ENCODE data around the gene ALDH1B1. TPM values are rescaled to one million over a fixed set of nuclear protein-coding genes. Genes with fewer than 3 reads are reported as not detected.
A peak's percentile ranks its signal among the peaks of the same experiment; 100 is the strongest.

Gene ALDH1B1
- total and polyA plus RNA-seq, 2 of the 13 experiments (the other 11 are each of a cell fraction or from before 2014, with no cell fraction given), result 45.1 to 125 TPM

GRCh38 chr9:38421498-38422211 is 29.2 kb downstream of the ALDH1B1 start:
- in situ Hi-C loops (cut with HindIII; ENCODE audit: extremely low pct_ligation_motif_present, low pct_unique_long_range_greater_than_20kb), result no loop called here
- Histone ChIP-seq H3K4me1 (ENCODE audit: insufficient read depth, low read length) (peaks cover 32% of the 10 kb centered on the region), H3K4me3 (replicated peaks in 1 of 3; ENCODE audit: insufficient read depth in 1 of 3, low read depth in 2 of 3, low read length in 3 of 3) (no peak overlapping the region), H3K4me2 (ENCODE audit: low read depth, low read length) (peak overlapping the region; percentile 33; the same call in 1 of the 2 replicates), H3K36me3 (replicated peaks in 1 of 2; ENCODE audit: control insufficient read depth in 1 of 2, insufficient read depth in 2 of 2, low read length in 2 of 2) (no peaks in the 10 kb centered on the region), H3K9me3 (ENCODE audit: low read length) (no peaks in the 10 kb centered on the region), H3K27ac (ENCODE audit: extremely low read length, insufficient read depth, low read length) (no peak overlapping the region), H2AFZ (ENCODE audit: low read length) (no peak overlapping the region), H4K20me1 (ENCODE audit: insufficient read depth, low read length) (no peaks in the 10 kb centered on the region), H3K9ac (ENCODE audit: insufficient read depth, low read depth, low read length) (no peak overlapping the region), H3K79me2 (ENCODE audit: insufficient read depth, low read length) (no peaks in the 10 kb centered on the region), H3K27me3 (ENCODE audit: control insufficient read depth in 1 of 2, insufficient read depth in 2 of 2, low read length in 2 of 2) (peaks cover 1 to 47% of the 10 kb centered on the region in 2 experiments; a peak in 4 of 5 replicates)
- ChIA-PET CTCF (ENCODE audit: low intra/inter-chr PET ratio, low total read pairs) (no interaction called here), POLR2A (no interaction called here)
- intact Hi-C loops (cut with micrococcal nuclease; ENCODE audit: unreplicated experiment), result no loop called here
- ATAC-seq (peak; percentile 15), DNase-seq (ENCODE audit: low spot score) (no peak), FAIRE-seq (no peak)
- no TSS peak for BruUV-seq (replicated peaks)
- TF ChIP-seq SP4 (CRISPR knock-in tag; IDR thresholded peaks at IDR 0.05) (no peak), RFX1 (IDR thresholded peaks at IDR 0.05) (peak; percentile 40; the same call in 1 of the 2 replicates)
- 19% methylated on average over 8 of the region's 9 CpGs for WGBS (ENCODE audit: low lambda C conversion rate)

GRCh38 chr9:38422555-38423260 is 30.2 kb downstream of the ALDH1B1 start:
- H3K4me3 ChIP-seq (replicated peaks in 1 of 3; ENCODE audit: insufficient read depth in 1 of 3, low read depth in 2 of 3, low read length in 3 of 3), result no peak overlapping the region
- TF ChIP-seq TCF7 (IDR thresholded peaks at IDR 0.05; ENCODE audit: low read depth) (peak; percentile 41; the same call in 1 of the 2 replicates), SMAD1 (CRISPR knock-in tag; IDR thresholded peaks at IDR 0.05; ENCODE audit: borderline replicate concordance, low read depth) (no peak)
- H3K36me3 ChIP-seq (replicated peaks in 1 of 2; ENCODE audit: control insufficient read depth in 1 of 2, insufficient read depth in 2 of 2, low read length in 2 of 2), result no peaks in the 10 kb centered on the region
- in situ Hi-C loops (cut with HindIII; ENCODE audit: extremely low pct_ligation_motif_present, low pct_unique_long_range_greater_than_20kb), result no loop called here
- H4K20me1 ChIP-seq (ENCODE audit: insufficient read depth, low read length), result no peaks in the 10 kb centered on the region
- FAIRE-seq (no peak), ATAC-seq (peak; percentile 32; the same call in 2 of the 3 replicates), DNase-seq (ENCODE audit: low spot score) (no peak)
- peak overlapping the region; percentile 36; the same call in 1 of the 2 replicates for H3K4me2 ChIP-seq (ENCODE audit: low read depth, low read length)
- BruUV-seq (replicated peaks), result no TSS peak
- CTCF ChIA-PET (ENCODE audit: low intra/inter-chr PET ratio, low total read pairs), result no interaction called here
- 26% methylated on average over 5 of the region's 7 CpGs for WGBS (ENCODE audit: low lambda C conversion rate)
- H3K79me2 ChIP-seq (ENCODE audit: insufficient read depth, low read length), result no peaks in the 10 kb centered on the region
- no peak overlapping the region for H3K9ac ChIP-seq (ENCODE audit: insufficient read depth, low read depth, low read length)
- POLR2A ChIA-PET, result no interaction called here
- H3K9me3 ChIP-seq (ENCODE audit: low read length), result no peaks in the 10 kb centered on the region
- no peak overlapping the region for H3K27ac ChIP-seq (ENCODE audit: extremely low read length, insufficient read depth, low read length)
- no peak overlapping the region for H2AFZ ChIP-seq (ENCODE audit: low read length)
- H3K27me3 ChIP-seq (ENCODE audit: control insufficient read depth in 1 of 2, insufficient read depth in 2 of 2, low read length in 2 of 2), result peaks cover 1 to 58% of the 10 kb centered on the region in 2 experiments; a peak in 4 of 5 replicates
- peaks cover 32% of the 10 kb centered on the region for H3K4me1 ChIP-seq (ENCODE audit: insufficient read depth, low read length)
- intact Hi-C loops (cut with micrococcal nuclease; ENCODE audit: unreplicated experiment), result no loop called here

Measured in HepG2 (cell line).